Measurements from ENCODE around the gene CWF19L2.
"Not testable (repeated sequence)": the region's sequence is repeated elsewhere in the genome, so short reads cannot be mapped to it uniquely, and the experiment has no call there.

The CWF19L2 gene

DNA sequence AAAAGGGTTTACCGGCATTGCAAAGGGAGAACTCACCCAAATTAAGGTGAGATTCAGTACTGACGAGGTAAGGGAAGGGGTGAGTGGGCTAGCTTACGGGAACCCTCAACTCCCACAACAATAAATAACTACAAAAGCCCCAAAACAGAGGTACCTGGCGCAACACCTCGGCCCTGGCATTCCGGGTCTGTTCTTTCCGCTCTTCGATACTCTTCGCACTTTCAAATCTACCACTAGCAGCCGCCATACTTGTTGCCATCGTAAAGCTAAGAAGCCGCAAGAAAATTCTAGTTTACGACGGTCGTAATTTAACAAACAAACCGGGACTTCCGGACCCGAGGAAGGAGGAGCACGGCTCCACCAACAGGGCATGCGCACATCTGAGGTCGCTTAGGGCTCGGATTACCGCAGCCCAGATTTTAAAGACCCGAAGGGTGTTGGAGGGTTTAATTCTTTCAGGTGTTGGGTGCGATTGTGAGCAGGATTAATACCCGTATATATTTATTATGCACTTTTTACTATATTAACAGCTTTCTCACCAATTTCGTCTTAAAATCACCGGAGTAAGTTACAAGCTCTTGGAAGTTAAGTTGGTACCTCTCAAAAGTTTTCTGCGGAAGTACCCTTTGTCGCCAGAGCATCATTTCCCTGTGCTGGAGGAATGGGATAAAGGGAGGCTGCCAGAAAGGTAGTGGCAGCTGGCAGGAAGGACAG, at the start of gene CWF19L2:
Gene CWF19L2 (minus strand): TSS at position 268 of the 714 bp plus-strand sequence. CDS start 9 bp downstream, at position 259.
- DNase-seq = peak; percentile 81

DNA sequence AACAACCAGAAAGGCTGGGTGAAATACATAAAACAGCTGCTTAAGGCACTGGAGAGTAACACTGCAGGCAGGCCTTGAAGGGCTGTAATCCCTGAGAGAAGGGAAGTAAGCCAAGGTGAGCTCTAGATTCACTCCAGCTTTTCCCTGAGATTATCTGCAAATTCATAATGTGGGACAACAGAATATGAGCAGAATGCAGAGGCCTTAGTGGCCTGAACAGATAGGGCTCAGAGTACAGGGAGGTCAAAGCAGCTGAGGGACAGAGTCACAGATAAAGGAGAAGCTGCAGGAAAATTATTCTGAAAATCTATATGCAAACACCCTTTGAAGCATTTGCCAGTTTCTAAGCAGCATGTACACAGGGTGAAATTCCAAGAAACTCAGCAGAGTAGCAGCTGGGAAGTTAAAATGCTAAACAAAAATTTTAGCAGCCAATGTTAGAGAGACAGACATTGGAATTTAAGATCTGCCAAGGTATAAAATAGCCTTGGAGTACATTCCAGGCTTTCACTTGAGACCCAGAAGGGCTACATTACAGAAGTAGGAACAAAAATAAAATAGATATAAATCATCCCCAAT, 48.1 kb upstream of the CWF19L2 start:
- no peak for DNase-seq

DNA sequence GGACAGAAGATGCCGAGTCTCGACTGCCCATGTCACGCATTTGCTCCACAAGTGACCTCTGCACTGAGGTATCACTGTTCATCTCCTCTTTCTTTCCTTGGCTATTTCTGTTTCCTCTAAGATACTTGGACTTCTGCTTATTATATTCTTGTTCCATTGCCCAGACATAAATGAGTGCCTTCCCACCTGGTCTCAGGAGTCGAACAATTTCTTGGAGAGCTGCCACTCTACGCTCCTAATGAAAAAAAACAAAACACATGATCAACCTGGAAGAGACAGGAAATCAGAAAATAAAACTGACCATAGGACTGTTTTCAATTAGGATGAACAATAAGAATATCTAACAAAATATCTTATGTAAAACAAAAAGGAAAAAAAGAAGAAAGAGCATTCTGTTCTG, 47.4 kb upstream of the CWF19L2 start:
- DNase-seq = no peak

DNA sequence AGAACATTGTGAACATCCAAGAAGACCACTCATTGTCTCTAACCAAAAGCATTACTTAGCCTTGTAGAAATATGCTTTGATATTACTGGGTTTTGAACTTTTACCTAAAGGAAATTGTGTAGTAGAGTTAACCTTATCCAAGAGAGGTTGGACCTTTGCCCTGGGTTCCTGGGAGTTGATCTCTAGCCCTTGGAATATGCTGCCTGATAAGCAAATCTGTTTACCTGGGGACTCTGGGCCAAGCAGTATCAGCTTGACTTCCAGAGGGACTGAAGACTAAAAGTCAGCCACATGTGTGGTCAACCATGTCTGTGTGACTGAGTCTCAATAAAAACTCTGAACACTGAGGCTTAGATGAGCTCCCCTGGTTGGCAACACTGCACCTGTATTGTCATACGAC, 44.1 kb upstream of the CWF19L2 start:
- no peak for DNase-seq

DNA sequence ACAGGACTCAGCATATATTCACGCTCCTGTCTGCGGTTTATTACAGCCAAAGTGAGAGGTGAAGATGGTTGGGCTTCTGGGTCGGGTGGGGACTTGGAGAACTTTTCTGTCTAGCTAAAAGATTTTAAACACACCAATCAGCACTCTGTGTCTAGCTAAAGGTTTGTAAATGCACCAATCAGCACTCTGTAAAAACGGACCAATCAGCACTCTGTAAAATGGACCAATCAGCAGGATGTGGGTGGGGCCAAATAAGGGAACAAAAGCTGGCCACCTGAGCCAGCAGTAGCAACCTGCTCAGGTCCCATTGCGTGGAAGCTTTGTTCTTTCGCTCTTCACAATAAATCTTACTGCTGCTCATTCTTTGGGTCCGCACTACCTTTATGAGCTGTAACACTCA, 39.7 kb upstream of the CWF19L2 start:
- DNase-seq = not testable (repeated sequence)

DNA sequence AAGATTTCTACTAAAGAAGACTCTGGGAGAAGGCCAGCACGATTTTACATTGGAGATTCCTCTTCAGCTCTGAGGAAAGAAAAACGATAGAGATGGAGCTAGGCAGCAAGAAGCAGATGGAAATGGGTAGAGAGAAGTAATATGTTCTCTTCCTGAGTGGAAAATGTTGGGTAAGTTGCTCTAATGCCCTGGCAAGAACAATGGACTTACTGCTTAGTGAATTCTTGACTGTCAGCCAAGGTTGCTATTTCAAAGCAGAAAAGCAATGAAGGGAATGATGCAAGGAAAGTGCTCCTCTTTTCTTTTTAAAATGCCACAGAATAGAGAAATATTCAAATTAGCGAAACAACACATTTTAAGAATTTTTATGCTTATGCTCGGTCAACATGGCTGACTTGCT, 38.4 kb upstream of the CWF19L2 start:
- no peak for DNase-seq

DNA sequence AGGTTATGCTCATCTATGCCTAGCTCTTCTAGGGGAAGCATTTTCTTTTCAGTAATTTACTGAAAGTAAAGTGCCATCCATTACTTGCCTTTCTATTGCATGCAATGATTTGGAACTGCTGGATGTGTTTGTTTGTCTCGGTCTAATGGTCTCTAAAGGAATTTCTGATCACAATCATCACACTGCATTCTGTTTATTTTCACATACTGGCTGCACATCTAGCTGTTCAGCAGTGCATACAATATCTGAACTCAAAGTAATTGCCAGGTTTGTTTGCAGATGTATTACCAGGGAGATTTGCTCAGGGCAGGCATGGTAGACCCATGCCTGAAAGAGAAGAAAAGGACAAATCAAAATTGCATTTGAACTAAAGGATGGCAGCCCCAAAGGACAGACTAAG, 36.4 kb upstream of the CWF19L2 start:
- no peak for DNase-seq

DNA sequence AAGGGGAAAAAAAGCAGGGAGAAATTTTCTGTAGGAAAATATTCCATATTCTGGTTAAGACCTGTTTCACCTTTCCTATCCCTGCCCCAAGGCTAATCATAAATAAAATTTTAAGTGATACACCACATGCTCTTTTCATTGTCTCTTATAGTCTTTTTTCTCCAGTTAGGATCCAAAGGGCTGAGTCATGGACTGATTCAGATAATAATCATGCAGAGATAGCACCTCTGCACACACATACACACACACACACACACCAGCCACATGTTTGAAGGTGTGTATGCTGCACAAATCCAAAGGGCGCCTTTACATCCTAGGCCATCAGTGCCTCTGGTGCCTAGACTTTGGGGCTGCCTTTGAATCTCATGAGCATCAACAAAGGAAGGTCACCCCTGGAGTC, 35.5 kb upstream of the CWF19L2 start:
- no peak for DNase-seq

DNA sequence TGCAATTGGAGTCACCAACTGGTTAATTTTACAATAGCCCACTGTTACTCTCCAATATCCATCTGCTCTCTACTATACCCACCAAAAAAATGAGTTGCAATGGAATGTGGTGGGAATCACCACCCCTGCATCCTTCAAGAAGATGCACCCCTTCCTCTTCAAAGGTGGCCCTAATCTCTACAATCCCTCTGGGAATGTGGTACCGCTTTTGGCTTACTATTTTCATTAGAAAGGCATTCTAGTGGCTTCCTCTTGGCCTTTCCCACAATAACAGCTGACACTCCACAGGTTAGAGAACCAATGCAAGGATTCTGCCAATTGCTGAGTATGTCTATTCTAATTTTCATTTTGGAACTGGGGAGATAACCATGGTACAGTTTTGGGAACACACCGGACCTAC, 33.2 kb upstream of the CWF19L2 start:
- DNase-seq = no peak

DNA sequence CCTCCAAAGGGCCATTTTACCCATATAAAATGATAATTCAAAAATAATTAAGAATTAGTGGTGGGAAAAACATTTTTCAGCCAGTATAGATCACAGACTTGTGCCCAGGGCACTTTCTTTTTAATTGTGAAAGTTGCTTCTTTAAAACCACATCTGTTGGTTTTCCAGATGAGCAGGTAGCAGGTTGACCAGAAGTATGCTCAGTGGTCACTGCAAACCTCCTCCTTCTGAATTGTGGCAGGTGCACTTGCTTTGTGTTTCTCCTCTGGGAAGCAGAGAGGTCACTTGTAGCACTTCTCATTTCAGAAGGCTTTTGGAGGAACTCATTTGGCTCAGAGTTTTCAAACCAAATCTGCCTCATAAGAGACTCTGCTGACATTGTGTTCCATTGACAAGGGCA, 24.6 kb upstream of the CWF19L2 start:
- DNase-seq = no peak

DNA sequence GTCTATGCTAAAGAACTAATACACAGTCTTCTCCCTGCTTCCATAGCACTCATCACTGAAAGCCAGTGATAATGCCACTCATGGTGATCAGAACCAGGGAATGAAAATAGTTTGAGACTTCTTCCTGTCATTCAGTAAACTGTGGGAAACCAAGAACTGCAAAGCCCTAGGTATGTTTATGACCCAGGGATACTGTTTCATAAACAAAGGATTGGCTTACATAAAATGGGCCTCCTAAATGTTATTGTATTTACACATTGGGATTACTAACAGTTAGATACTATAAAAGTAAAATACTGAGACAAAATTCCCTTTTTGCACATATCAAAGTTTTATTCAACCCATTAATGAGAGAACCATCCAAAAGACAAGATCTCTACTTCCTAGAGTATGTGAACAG, 21.3 kb upstream of the CWF19L2 start:
- no peak for DNase-seq

DNA sequence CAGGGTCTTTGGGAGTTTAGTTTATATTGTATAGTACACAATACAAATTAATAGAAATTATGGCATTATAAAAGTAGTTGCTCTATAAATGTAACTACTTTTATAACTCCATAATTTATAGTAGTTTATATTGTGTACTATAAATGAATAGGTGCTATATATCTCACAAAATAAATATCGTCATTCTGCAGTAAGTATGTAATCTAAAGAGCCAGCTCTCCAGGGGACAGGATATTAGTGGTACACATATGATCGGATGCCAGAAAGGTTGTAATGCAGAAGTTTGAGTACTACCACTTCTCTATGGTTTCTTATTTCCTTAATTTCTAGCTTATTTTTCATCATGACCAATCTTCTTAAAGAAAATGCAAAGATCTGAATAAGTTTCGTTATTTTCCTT, 20.2 kb upstream of the CWF19L2 start:
- no peak for DNase-seq

DNA sequence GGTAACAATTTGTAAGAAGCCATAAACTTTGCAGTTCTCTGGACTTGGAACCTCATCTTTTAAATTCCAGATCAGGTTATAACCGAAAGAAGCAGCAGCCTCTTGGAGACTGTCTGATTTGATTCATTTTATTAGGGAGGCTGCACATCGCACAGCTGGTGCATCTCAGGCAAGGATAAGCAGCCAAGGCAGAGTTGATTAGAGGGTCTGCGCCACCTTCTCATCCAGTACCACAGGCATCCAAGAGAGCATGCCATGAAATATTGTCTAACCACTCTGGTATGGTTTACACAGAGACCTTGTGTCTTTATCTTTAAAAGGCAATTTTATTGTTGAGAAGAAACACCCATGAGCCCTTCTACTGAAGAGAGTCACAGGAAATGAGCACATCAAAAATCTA, 16.2 kb upstream of the CWF19L2 start:
- DNase-seq = no peak

DNA sequence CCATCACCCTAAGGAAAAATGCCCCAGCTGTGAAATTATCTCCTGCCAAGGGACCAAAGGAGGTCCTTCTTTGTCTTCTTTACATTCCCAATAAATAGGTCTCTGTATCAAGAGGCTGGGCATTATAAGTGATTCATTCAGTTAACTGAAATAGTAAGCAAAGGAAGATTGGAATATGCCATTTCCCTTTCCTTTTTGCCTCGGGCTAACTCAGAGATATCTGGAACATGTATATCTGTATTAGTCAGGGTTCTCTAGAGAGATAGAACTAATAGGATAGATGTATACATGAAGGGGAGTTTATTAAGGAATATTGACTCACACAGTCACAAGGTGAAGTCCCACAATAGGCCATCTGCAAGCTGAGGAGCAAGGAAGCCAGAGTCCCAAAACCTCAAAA, 15.3 kb upstream of the CWF19L2 start:
- no peak for DNase-seq

DNA sequence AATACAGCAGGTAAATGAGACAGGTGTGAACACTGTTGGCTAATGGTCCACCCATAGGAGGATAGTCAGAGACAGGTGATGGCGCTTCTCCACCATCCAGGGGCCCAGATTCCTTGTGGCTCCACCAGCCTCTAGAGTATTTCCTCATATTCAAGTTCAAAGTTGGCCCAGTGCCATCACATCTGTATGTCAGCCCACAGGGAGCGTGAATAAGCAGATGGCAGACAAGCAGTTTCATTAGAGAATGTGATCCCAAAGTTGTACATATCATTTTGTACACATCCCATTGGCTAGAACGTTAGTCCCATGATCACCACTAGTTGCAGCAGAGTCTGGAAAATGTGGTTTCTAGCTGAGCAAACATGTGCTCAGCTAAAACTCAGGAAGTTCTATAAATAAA, 11.0 kb upstream of the CWF19L2 start:
- DNase-seq = no peak

DNA sequence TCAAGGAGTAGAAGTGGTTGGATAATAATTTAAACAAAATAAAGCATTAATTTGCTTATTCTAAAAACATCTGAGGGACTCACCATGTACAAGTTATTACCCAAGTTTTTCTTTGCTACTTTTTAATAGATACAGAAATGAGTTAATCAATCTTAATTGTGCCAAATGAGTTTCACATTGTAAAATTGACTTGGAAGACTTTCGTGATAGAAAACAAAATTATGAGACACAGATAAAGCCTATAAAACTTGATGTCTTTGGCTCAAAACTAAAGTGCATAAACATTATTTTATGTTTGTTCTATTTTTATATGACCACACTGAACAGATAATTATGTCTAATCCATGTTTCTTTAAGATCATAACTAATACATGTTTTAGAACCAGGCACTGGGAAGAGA, 10.1 kb upstream of the CWF19L2 start:
- no peak for DNase-seq

DNA sequence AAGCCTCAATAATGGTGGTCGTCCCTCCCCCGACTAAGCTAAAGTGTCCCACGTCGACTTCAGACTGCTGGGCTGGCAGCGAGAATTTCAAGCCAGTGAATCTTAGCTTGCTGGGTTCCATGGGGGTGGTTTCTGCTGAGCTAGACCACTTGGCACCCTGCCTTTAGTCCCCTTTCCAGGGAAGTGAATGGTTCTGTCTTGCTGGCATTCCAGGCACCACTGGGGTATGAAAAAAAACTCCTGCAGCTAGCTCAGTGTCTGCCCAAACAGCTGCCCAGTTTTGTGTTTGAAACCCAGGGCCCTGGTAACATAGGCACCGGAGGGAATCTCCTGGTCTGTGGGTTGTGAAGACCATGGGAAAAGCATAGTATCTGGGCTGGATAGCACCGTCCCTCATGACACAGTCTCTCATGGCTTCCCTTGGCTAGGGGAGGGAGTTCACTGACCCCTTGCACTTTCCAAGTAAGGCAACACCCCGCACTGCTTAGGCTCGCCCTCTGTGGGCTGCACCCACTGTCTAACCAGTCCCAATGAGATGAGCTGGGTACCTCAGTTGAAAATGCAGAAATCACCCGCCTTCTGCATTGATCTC, 8.7 kb upstream of the CWF19L2 start:
- not testable (repeated sequence) for DNase-seq

DNA sequence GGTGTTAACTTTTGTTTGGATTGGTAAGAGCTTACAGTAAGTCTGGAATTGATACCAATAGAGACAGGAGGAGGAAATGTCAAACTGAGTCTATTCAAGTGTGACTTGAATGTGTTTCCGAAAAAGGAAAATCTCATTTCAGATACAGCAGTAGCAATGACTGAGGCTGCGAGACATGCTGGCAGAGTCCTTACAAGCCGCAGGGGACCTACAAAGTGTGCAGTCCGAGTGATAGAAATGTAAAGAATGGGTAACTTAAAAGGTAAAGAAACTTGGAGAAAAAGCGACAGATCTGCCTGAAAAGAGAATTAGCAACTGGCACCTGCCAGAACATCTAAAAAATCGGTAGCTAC, 444 bp downstream of the CWF19L2 start:
- DNase-seq = no peak

DNA sequence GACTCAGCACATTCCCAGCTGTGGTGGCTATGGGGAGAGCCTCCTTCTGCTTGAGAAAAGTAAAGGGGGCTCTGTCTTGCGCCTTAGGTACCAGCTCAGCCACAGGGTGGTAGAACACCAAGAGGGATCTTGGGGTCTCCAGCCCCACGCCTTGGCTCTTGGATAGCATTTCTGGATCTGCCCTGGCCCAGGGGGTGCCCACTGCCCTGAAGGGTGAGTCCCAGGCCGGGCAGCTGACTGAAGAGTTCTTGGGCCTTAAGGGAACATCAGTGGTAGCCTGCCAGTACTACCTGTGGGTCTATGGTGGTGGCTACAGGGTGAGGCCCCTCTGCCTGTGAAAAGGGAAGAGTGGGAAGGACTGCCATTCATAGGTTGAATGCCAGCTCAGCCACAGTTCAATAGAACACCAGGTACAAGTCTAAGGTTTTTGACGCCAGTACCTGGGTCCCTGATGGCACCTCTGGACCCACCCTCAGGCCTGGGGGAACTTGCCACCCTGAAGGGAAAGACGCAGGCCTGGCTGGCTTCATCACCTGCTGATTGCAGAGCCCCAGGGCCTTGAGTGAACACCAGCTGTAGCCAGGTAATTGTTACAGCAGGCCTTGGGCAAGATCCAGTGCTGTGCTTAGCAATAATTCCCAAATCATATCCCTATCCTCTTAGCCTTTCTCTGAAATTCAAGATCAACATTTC, 3.9 kb downstream of the CWF19L2 start:
- DNase-seq = no peak

DNA sequence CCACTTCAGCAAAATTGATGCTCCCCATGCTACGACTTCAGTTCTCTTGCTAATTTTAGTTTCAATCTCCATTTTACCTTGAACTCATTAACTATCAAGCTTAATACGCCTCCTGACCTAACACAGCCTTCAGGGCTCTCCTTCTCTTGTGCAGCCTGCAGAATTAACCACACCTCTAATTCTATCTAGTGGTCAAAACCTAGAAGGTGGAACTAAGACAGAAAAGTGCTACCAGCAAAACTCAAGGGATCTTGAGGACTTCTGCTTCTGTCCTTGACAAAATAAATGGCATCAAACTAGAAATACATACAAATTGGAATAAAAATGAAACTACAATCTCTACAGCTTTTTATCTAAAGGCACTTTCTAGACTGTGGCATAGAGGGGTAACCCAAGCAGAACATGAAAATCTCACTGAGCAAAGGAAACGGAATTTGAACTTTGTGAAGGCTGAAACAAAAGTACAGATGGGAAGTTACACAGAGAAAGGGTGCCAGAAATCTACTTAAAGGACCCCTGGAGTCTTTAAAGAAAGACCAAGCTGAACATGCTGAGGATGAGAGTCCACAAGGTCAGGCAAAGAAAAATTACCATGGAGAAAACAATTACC, 10.7 kb downstream of the CWF19L2 start:
- no peak for DNase-seq

DNA sequence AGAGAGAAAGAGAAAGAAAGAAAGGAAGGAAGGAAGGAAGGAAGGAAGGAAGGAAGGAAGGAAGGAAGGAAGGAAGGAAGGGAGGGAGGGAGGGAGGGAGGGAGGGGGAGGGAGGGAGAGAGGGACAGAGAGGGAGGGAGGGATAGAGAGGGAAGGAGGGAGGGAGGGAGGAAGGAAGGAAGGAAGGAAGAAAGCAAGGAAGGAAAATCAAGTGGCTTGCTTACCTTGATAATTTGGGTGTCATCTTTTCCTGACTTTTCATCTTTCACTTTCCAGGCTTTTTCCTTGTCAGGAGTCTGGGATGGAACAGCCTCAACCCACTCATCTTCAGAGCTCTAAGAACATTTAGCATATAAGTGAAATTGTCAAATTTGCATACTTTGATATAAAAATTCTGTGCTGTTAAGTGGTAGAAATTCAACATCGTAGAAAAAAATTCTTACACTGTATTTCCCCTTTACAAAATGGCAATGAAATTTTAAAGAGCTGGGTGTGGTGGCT, 14.9 kb downstream of the CWF19L2 start:
- no peak for DNase-seq

DNA sequence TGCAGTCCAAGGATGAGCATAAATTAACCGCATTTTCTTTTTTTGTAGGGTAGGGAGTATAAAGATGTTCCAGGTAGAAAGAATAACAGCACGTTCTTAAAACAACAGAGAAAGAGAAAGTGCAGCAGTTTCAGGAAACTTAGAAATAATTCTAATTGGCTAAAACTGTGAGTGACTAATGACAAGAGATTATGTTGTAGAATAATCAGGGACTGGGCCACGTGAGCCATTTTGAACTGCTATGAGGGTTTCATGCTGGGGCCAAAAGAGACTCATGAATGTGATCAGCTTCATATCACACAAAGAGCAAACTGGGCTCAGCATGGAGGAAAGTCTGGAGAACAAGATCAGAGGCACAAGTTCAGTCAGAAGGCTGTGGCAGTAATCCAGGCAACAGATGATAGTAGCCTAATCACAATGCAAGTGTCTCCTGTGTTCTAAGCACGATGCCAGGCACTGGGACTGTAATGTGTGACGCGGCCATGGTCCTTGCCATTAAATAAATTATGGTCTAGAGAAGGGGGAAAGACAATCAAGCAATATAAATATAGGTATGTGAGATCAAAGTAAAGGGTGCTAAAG, 17.9 kb downstream of the CWF19L2 start:
- no peak for DNase-seq

DNA sequence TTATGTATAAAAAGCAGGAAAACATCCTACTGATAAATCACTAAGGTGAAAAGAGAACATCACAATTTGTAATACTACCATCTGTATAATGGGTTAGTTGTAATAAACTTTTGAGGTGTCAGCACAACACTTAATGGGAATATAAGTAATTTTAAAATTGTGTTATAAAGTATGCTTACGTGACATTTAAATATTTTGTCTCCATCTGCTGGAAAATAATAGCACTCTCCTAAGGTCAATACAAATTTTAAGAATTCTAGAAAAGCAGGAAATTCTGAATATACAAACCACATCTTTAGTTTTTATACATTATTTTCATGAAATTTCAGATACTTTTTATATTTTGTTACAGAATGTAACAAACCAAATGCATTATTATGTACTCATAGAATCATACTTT, 19.5 kb downstream of the CWF19L2 start:
- no peak for DNase-seq

Measured in NCI-H2107 (cell line).